Muscle layer of duodenum (tissue), 2 donors: ENCODE data around the gene AGAP3.

ENCODE experiments used
- H3K27ac ChIP-seq: one replicate; pipeline ENCODE4 v1.7.0; 2013; ENCODE audit warnings: mild to moderate bottlenecking, low read length
- H3K27me3 ChIP-seq: one replicate; pipeline ENCODE4 v1.7.0; 2013; ENCODE audit warnings: low read depth, mild to moderate bottlenecking, control low read depth, low read length
- H3K36me3 ChIP-seq, 2 donors: one replicate each; pipeline ENCODE4 v1.7.0; 2013; ENCODE audit warnings: low read length in 2 of 2, control low read depth in 1 of 2, mild to moderate bottlenecking in 1 of 2; ENCODE audit not compliant: insufficient read depth in 2 of 2, control insufficient read depth in 1 of 2
- H3K4me1 ChIP-seq, 2 donors: one replicate each; pipeline ENCODE4 v1.7.0; 2013; ENCODE audit warnings: low read length in 2 of 2, mild to moderate bottlenecking in 2 of 2, control low read depth in 1 of 2, moderate library complexity in 1 of 2; ENCODE audit not compliant: insufficient read depth in 2 of 2, control insufficient read depth in 1 of 2
- H3K4me3 ChIP-seq, 2 donors: one replicate each; pipeline ENCODE4 v1.7.0; 2013; ENCODE audit warnings: low read length in 2 of 2, low read depth in 1 of 2, mild to moderate bottlenecking in 1 of 2
- H3K9me3 ChIP-seq, 2 donors: one replicate each; pipeline ENCODE4 v1.7.0; 2013; ENCODE audit warnings: low read length in 2 of 2, control low read depth in 1 of 2, mild to moderate bottlenecking in 1 of 2; ENCODE audit not compliant: control insufficient read depth in 1 of 2
- donor health status: healthy.

The AGAP3 gene

GRCh38 chr7:151144387-151144786 lies 58.1 kb downstream of the AGAP3 start:
- no peaks in the 10 kb centered on the region for H3K27me3 ChIP-seq
- peaks cover 30 to 45% of the 10 kb centered on the region in 2 donors for H3K36me3 ChIP-seq
- H3K4me3 ChIP-seq: no peak overlapping the region
- no peak overlapping the region for H3K27ac ChIP-seq
- H3K4me1 ChIP-seq: no peaks in the 10 kb centered on the region
- no peaks in the 10 kb centered on the region for H3K9me3 ChIP-seq

GRCh38 chr7:151146761-151147160 lies 60.5 kb downstream of the AGAP3 start:
- H3K27ac ChIP-seq: no peak overlapping the region
- H3K27me3 ChIP-seq: no peaks in the 10 kb centered on the region
- no peaks in the 10 kb centered on the region for H3K4me1 ChIP-seq
- H3K4me3 ChIP-seq: no peak overlapping the region
- H3K9me3 ChIP-seq: no peaks in the 10 kb centered on the region
- peaks cover 13 to 27% of the 10 kb centered on the region in 2 donors for H3K36me3 ChIP-seq

GRCh38 chr7:151148319-151149259 lies 62.3 kb downstream of the AGAP3 start:
- no peaks in the 10 kb centered on the region for H3K4me1 ChIP-seq

GRCh38 chr7:151150388-151150787 lies 64.1 kb downstream of the AGAP3 start:
- peaks cover 9% of the 10 kb centered on the region for H3K27me3 ChIP-seq
- no peak overlapping the region for H3K4me3 ChIP-seq

More at GRCh38 chr7:151148319-151149259, 62.3 kb downstream of the AGAP3 start:
- Histone ChIP-seq H3K4me3 (no peak overlapping the region), H3K27me3 (peaks cover 6% of the 10 kb centered on the region), H3K27ac (no peak overlapping the region), H3K9me3 (no peaks in the 10 kb centered on the region), H3K36me3 (peaks cover under 1 to 9% of the 10 kb centered on the region in 2 donors)

GRCh38 chr7:151152643-151153513 lies 66.6 kb downstream of the AGAP3 start:
- peaks cover 9% of the 10 kb centered on the region for H3K27me3 ChIP-seq
- no peak overlapping the region for H3K27ac ChIP-seq
- no peaks in the 10 kb centered on the region for H3K9me3 ChIP-seq
- H3K4me1 ChIP-seq: no peaks in the 10 kb centered on the region
- no peak overlapping the region for H3K4me3 ChIP-seq
- H3K36me3 ChIP-seq: no peaks in the 10 kb centered on the region

More at GRCh38 chr7:151150388-151150787, 64.1 kb downstream of the AGAP3 start:
- H3K36me3 ChIP-seq: no peaks in the 10 kb centered on the region
- no peak overlapping the region for H3K27ac ChIP-seq
- no peaks in the 10 kb centered on the region for H3K9me3 ChIP-seq
- H3K4me1 ChIP-seq: no peaks in the 10 kb centered on the region

- peaks cover 12% of the 10 kb centered on the region for H3K27me3 ChIP-seq
- H3K36me3 ChIP-seq: no peaks in the 10 kb centered on the region
- H3K27ac ChIP-seq: no peak overlapping the region
- H3K4me1 ChIP-seq: no peaks in the 10 kb centered on the region
- no peak overlapping the region for H3K4me3 ChIP-seq
- H3K9me3 ChIP-seq: no peaks in the 10 kb centered on the region
These were observed 71.5 kb downstream of the AGAP3 start for GRCh38 chr7:151157645-151158329.

- H3K9me3 ChIP-seq: no peaks in the 10 kb centered on the region
- no peak overlapping the region for H3K4me3 ChIP-seq
- no peaks in the 10 kb centered on the region for H3K36me3 ChIP-seq
- H3K27me3 ChIP-seq: peaks cover 28% of the 10 kb centered on the region
- no peak overlapping the region for H3K27ac ChIP-seq
- peaks cover under 1 to 4% of the 10 kb centered on the region in 2 donors for H3K4me1 ChIP-seq
These were observed 75.5 kb downstream of the AGAP3 start for GRCh38 chr7:151161757-151162156.

GRCh38 chr7:151166629-151167196 lies 80.4 kb downstream of the AGAP3 start:
- H3K9me3 ChIP-seq: no peaks in the 10 kb centered on the region
- peak overlapping the region in 1 of 2 donors; percentile 68 for H3K4me3 ChIP-seq
- H3K27ac ChIP-seq: no peak overlapping the region
- H3K4me1 ChIP-seq: peaks cover 2 to 19% of the 10 kb centered on the region in 2 donors
- no peaks in the 10 kb centered on the region for H3K36me3 ChIP-seq
- H3K27me3 ChIP-seq: peaks cover 31% of the 10 kb centered on the region

GRCh38 chr7:151167197-151167961 lies 81.1 kb downstream of the AGAP3 start, which contains the start of gene GBX1:
Gene GBX1, minus strand, starts transcription at chr7:151167694. Its CDS starts 146 bp downstream, at chr7:151167548.
- Histone ChIP-seq H3K27ac (no peak within 1 kb of the TSS), H3K36me3 (no peaks in the 10 kb centered on the region), H3K9me3 (no peaks in the 10 kb centered on the region), H3K4me1 (peaks cover 2 to 19% of the 10 kb centered on the region in 2 donors), H3K27me3 (peaks cover 31% of the 10 kb centered on the region), H3K4me3 (peak within 1 kb of the TSS in 1 of 2 donors; percentile 68)
